DND-41 (cell line): ENCODE measurements around the gene ATG101.

Experiments used
- EZH2 ChIP-seq: IDR thresholded peaks from 3 replicates; pipeline ENCODE4 v1.6.1; 2012; ENCODE audit warnings: borderline replicate concordance, low read depth, mild to moderate bottlenecking, moderate library complexity, low read length, inconsistent platforms; ENCODE audit not compliant: severe bottlenecking
- TF ChIP-seq, protein P1 (sequence below): IDR thresholded peaks from 2 replicates; pipeline ENCODE4 v1.5.1; 2012; ENCODE audit warnings: borderline replicate concordance, low read length, moderate library complexity, mild to moderate bottlenecking; ENCODE audit not compliant: poor library complexity, severe bottlenecking; ENCODE audit errors: extremely low read depth

DNA sequence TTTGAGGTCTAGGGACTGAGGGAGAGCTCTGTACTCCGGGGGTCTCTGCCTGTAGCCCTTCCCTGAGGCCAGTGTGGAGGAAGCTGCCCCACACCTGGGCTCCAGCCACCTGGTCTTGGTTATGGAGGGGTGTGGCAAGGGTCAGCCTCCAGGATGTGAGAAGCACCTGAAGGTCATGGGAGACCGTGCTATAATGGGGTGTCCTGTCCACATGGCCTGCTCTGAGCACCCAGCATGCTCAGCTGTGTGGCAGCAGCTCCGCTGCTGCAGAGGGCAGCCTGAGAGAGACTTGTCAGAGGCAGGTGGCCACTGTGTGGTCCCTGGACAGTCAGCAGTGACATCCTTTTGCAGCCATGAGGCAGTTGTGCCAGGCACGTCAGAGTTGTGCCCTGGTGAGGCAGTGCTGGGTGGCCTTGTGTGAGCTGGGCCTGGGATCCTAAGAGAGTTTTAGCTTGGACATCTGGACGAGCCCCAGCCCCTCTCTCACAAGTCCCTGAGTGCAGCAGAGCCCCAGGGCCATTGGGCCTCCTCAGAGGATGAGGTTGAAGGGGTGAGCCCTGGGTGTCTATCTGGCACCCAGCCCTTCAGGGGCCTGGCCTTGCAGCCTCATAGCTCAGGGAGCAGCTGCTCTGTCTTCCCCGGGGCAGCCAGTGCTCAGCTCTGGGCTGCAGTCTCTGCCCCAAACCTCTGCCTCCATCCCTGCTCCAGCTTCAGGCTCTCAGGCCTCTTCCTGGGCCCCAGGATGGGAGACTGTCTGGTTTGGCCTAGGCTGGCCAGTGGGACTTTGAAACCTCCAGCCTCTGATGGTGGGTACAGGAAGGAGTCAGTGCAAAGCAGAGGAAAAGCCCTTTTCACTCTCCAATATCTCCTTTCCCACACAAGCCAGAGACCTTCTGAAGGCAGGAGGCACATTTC lies 7.4 kb upstream of the ATG101 start:
- TF ChIP-seq, protein P1, sequence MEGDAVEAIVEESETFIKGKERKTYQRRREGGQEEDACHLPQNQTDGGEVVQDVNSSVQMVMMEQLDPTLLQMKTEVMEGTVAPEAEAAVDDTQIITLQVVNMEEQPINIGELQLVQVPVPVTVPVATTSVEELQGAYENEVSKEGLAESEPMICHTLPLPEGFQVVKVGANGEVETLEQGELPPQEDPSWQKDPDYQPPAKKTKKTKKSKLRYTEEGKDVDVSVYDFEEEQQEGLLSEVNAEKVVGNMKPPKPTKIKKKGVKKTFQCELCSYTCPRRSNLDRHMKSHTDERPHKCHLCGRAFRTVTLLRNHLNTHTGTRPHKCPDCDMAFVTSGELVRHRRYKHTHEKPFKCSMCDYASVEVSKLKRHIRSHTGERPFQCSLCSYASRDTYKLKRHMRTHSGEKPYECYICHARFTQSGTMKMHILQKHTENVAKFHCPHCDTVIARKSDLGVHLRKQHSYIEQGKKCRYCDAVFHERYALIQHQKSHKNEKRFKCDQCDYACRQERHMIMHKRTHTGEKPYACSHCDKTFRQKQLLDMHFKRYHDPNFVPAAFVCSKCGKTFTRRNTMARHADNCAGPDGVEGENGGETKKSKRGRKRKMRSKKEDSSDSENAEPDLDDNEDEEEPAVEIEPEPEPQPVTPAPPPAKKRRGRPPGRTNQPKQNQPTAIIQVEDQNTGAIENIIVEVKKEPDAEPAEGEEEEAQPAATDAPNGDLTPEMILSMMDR: no peak
- no peak for TF ChIP-seq EZH2
